KG1 (cell line): Measurements from ENCODE around the gene ACTA1.
"Not testable (repeated sequence)": the region's sequence is repeated elsewhere in the genome, so short reads cannot be mapped to it uniquely, and the experiment has no call there.

Source experiments
- DNase-seq: peaks from one replicate; lab custom pipeline; 2025; lab: John Stamatoyannopoulos, UW

ACTA1 gene

GRCh38 chr1:229440851-229441537 is 7.1 kb upstream of the ACTA1 start:
- DNase-seq, result no peak

DNA sequence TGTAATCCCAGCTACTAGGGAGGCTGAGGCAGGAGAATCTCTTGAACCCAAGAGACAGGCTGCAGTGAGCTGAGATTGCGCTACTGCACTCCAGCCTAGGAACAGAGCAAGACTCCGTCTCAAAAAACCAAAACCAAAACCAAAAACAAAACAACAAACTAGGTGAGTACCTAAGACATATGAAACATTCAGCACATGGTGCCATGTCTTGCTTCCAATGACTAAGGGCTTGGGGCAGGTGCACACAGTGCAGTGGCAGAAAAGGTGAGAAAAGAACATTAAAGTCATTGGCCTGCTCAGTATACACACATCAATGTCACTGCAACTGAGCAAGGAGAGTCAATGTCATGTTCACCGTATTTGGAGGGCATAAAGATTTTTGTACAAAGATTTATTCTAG is 4.1 kb upstream of the ACTA1 start:
- DNase-seq, result no peak

DNA sequence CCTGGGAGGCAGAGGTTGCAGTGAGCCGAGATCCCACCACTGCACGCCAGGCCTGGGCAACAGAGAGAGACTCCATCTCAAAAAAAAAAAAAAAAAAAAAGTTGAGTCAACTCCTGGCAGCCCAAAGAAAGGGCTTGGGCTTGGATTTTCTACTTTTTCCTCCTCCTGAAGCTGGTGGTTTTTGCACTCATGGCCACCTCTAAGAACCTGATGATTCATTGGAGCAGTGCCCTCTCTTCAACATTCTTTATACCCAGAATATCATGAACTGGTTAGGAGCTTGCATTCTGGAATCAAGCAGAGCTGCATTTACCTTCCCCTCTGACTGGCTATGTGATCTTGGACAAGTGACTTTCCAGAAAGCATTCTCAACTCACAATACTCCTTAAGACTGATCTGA is 3.5 kb upstream of the ACTA1 start:
- no peak for DNase-seq

DNA sequence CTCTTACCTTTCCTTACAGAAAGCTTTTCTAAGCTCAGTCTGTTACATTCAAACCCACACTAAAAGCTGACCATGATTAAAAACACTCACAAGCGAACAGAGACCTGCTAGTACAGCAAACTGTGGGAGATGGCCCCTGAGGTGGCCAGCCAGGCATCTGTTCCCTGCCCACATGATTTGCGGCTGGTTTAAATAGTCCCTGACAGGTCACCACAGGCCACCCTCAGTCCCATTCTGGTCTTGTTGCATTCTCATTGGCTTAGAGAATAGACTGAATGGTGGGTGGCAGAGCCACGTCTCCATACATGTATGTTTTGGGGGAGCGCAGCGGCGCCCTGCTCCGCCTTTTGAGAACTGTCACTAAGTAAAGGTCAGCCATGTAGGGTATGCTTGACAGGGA is 2.3 kb upstream of the ACTA1 start:
- no peak for DNase-seq

DNA sequence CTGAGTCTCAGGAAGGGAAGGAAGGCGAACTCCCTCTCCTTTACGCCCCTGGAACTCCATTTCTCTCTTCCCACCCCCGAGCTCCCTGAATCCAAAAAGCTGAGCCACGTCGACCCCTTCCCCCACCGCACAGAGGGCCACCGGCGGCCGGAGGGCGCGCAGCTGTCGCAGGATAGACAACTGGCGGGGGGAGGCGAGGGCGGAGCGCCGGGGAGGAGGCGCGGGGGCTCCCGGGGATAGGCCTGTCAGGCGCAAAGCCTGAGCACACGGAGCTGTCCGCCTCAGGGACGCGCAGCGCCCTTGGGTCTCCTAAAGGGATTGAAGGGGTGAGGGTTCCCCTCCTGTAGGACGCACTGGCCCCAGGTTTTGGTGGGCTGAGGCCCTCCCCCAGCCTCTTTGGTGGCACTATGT is 752 bp upstream of the ACTA1 start:
- DNase-seq, result no peak

GRCh38 chr1:229433364-229434004 is 410 bp downstream of the ACTA1 start:
- no peak for DNase-seq

- no peak for DNase-seq
Observed at GRCh38 chr1:229432905-229433304, 989 bp downstream of the ACTA1 start.

DNA sequence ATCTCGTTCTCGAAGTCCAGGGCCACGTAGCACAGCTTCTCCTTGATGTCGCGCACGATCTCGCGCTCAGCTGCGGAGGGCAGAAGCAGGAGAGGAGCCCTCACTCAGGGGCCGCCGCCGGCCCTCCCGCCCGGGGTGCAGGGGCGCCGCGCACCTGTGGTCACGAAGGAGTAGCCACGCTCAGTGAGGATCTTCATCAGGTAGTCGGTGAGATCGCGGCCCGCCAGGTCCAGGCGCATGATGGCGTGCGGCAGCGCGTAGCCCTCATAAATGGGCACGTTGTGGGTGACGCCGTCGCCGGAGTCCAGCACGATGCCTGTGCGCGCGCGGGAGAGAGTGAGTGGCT is 1.8 kb downstream of the ACTA1 start:
- no peak for DNase-seq

GRCh38 chr1:229431284-229432115 is 2.4 kb downstream of the ACTA1 start:
- DNase-seq, result no peak

DNA sequence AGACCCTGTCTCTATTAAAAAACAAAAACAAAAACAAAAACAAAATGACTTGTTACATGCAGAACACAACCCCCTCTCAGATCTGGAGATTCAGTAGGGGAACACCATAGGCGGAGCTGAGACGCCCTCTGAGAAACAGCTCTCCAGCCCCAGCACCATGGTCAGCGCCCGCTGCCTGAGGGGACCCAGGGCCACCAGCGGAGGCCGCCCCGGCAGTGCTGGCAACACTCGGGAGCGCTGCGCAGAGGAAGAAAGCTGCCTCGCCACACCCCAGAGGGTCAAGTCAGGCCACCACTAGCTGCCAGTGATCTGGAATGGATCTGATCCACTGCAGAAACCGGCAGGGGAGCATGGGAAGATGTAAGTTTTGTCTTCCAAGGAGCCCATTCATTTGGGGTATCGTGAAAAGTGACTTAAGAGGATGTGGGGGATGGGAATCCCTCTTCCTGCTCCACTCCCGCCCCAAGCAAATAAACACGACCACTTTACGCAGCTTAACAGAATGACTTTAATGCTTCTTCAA is 3.1 kb downstream of the ACTA1 start:
- DNase-seq, result no peak

GRCh38 chr1:229428256-229428655 is 5.6 kb downstream of the ACTA1 start:
- no peak for DNase-seq

- DNase-seq, result no peak
Observed at GRCh38 chr1:229427572-229427971, 6.3 kb downstream of the ACTA1 start.

GRCh38 chr1:229425564-229426159 is 8.2 kb downstream of the ACTA1 start:
- no peak for DNase-seq

- DNase-seq, result no peak
Observed at GRCh38 chr1:229420765-229421164, 13.1 kb downstream of the ACTA1 start.

GRCh38 chr1:229420224-229420623 is 13.7 kb downstream of the ACTA1 start:
- DNase-seq, result no peak

- DNase-seq, result not testable (repeated sequence)
Observed at GRCh38 chr1:229418586-229418985, 15.3 kb downstream of the ACTA1 start.

GRCh38 chr1:229412810-229413209 is 21.1 kb downstream of the ACTA1 start:
- not testable (repeated sequence) for DNase-seq

DNA sequence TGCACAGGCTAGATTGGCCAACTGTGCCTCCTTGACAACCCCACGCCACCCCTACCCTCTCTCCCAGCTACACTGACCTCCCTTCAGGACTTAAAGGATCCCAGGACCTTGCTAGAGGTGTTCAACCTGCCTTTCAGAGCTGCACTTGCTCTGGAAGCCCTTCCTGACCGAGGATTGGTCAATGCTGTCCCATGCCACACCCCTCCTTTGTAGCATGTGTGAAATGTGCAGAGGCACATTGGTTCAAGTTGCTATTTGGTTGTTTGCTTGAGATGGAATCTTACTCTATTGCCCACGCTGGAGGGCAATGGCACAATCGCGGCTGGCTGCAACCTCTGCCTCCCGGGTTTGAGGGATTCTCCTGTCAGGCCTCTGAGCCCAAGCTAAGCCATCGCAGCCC is 21.8 kb downstream of the ACTA1 start:
- no peak for DNase-seq

DNA sequence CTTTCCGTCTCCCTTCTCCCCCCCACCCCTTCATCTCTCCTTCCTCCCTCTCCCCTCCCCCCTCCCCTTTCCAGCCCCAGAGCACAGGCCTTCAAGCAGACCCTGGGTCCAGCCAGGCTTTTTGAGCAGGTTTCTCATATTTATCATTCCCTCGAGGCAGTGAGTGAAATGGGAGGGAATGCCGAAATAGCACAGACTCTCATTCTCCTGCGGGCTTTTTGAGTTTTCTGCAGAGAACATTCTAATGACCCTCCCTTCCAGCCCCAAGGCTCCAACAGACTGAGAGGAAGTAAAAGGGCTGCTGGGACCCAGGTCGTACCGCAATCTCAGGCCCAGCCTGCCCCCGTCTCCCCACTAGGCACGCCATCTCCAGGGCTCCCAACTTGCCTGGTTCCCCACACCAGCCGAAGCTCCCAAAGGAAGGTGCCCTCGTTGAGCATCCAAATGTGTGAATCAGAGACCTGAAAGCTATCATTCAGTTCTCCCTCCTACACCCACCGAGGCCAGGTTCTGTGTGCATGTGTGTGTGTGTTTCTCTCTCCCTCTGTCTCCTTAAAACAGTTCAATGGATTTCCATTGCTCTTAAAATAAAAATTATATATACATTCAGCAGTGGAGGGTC is 22.3 kb downstream of the ACTA1 start:
- DNase-seq, result no peak

GRCh38 chr1:229410692-229411433 is 23.0 kb downstream of the ACTA1 start:
- DNase-seq, result no peak

DNA sequence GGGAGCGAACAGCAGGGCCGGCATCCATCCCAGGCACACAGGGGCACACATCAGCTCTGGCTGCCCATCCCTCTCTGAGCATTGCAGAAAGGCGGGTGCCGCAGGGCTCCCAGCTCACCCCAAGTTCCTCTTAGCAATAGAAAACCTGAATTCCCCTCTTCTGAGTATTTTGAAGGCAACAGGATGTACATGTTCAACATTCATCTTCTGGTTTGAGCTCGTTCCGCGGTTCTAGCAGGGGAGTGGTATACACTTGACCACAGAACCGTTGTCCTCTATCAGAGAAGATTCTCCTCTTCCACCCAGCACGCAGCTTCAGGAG is 23.6 kb downstream of the ACTA1 start:
- no peak for DNase-seq
